HEK293 (cell line): ENCODE measurements around the gene ADM2.

Experiments
- ATF2 ChIP-seq: fragments of 450-650 bp; formaldehyde crosslinking; IDR thresholded peaks from 2 replicates; pipeline ENCODE4 v1.5.1; 2016; ENCODE audit warnings: missing biosample characterization, missing genetic modification characterization, low read depth
- ELK4 ChIP-seq: IDR thresholded peaks from 2 replicates; pipeline ENCODE4 v1.6.1; 2011; ENCODE audit warnings: mild to moderate bottlenecking, low read depth, low read length, borderline replicate concordance
- HOXA7 ChIP-seq: sonication (generic); formaldehyde crosslinking; IDR thresholded peaks from 2 replicates; pipeline ENCODE4 v1.8.1; 2022; ENCODE audit warnings: missing genetic modification reagents, borderline replicate concordance
- INSM2 ChIP-seq: fragments of 450-650 bp; formaldehyde crosslinking; IDR thresholded peaks from 2 replicates; pipeline ENCODE4 v1.5.1; 2016; ENCODE audit warnings: missing biosample characterization, missing genetic modification characterization
- KLF8 ChIP-seq: fragments of 450-650 bp; formaldehyde crosslinking; IDR thresholded peaks from 2 replicates; pipeline ENCODE4 v1.5.1; 2016; ENCODE audit warnings: missing biosample characterization, missing genetic modification characterization
- MYNN ChIP-seq: fragments of 450-650 bp; formaldehyde crosslinking; IDR thresholded peaks from 2 replicates; pipeline ENCODE4 v1.5.1; 2016; ENCODE audit warnings: missing biosample characterization, missing genetic modification characterization, borderline replicate concordance
- REPIN1 ChIP-seq: fragments of 450-650 bp; formaldehyde crosslinking; IDR thresholded peaks from 2 replicates; pipeline ENCODE4 v1.5.1; 2017; ENCODE audit warnings: missing biosample characterization, missing genetic modification characterization, low read depth
- REST ChIP-seq: fragments of 450-650 bp; formaldehyde crosslinking; IDR thresholded peaks from 2 replicates; pipeline ENCODE4 v1.5.1; 2016; ENCODE audit warnings: missing biosample characterization, missing genetic modification characterization
- SCRT2 ChIP-seq: fragments of 450-650 bp; formaldehyde crosslinking; IDR thresholded peaks from 2 replicates; pipeline ENCODE4 v1.5.1; 2016; ENCODE audit warnings: missing biosample characterization, missing genetic modification characterization
- SP2 ChIP-seq: fragments of 450-650 bp; formaldehyde crosslinking; IDR thresholded peaks from 2 replicates; pipeline ENCODE4 v1.5.1; 2016; ENCODE audit warnings: missing biosample characterization, missing genetic modification characterization
- TCF7L2 ChIP-seq: IDR thresholded peaks from 2 replicates; pipeline ENCODE4 v1.6.1; 2011; ENCODE audit warnings: low read depth, mild to moderate bottlenecking, inconsistent platforms, low read length, moderate library complexity, borderline replicate concordance
- TRIM28 ChIP-seq: IDR thresholded peaks from 2 replicates; pipeline ENCODE4 v1.6.1; 2011; ENCODE audit warnings: low read length, control low read depth, borderline replicate concordance
- YY2 ChIP-seq: fragments of 450-650 bp; formaldehyde crosslinking; IDR thresholded peaks from 2 replicates; pipeline ENCODE4 v1.5.1; 2016; ENCODE audit warnings: missing biosample characterization, missing genetic modification characterization
- ZBTB26 ChIP-seq: fragments of 450-650 bp; formaldehyde crosslinking; optimal IDR thresholded peaks from 2 replicates; pipeline ENCODE3; 2016; ENCODE audit warnings: missing biosample characterization, mild to moderate bottlenecking, missing genetic modification characterization
- ZEB2 ChIP-seq: fragments of 450-650 bp; formaldehyde crosslinking; IDR thresholded peaks from 2 replicates; pipeline ENCODE4 v1.5.1; 2016; ENCODE audit warnings: missing biosample characterization, missing genetic modification characterization
- ZFHX2 ChIP-seq: fragments of 450-650 bp; formaldehyde crosslinking; conservative IDR thresholded peaks from 2 replicates; pipeline ENCODE4 v1.5.1; 2016; ENCODE audit warnings: missing biosample characterization, missing genetic modification characterization
- ZNF155 ChIP-seq: fragments of 450-650 bp; formaldehyde crosslinking; IDR thresholded peaks from 2 replicates; pipeline ENCODE4 v1.5.1; 2016; ENCODE audit warnings: missing biosample characterization, missing genetic modification characterization
- ZNF16 ChIP-seq: fragments of 450-650 bp; formaldehyde crosslinking; IDR thresholded peaks from 2 replicates; pipeline ENCODE4 v1.5.1; 2016; ENCODE audit warnings: low read depth, missing biosample characterization, missing genetic modification characterization
- ZNF23 ChIP-seq: fragments of 450-650 bp; formaldehyde crosslinking; IDR thresholded peaks from 2 replicates; pipeline ENCODE4 v1.5.1; 2016; ENCODE audit warnings: missing biosample characterization, missing genetic modification characterization, borderline replicate concordance
- ZNF354C ChIP-seq: fragments of 450-650 bp; formaldehyde crosslinking; IDR thresholded peaks from 2 replicates; pipeline ENCODE4 v1.5.1; 2016; ENCODE audit warnings: missing biosample characterization, missing genetic modification characterization, low read depth, borderline replicate concordance
- ZNF473 ChIP-seq: fragments of 450-650 bp; formaldehyde crosslinking; IDR thresholded peaks from 2 replicates; pipeline ENCODE4 v1.5.1; 2017; ENCODE audit warnings: missing biosample characterization, missing genetic modification characterization
- ZNF561 ChIP-seq: fragments of 450-650 bp; IDR thresholded peaks from 2 replicates; pipeline ENCODE4 v1.5.1; 2018; ENCODE audit warnings: missing biosample characterization, missing genetic modification characterization, borderline replicate concordance
- ZNF596 ChIP-seq: fragments of 450-650 bp; IDR thresholded peaks from 2 replicates; pipeline ENCODE4 v1.5.0; 2018; ENCODE audit warnings: missing biosample characterization, mild to moderate bottlenecking, missing genetic modification characterization, moderate library complexity
- ZNF639 ChIP-seq: fragments of 450-650 bp; formaldehyde crosslinking; IDR thresholded peaks from 2 replicates; pipeline ENCODE4 v1.5.1; 2016; ENCODE audit warnings: missing biosample characterization, missing genetic modification characterization
- ZNF677 ChIP-seq: fragments of 450-650 bp; IDR thresholded peaks from 2 replicates; pipeline ENCODE4 v1.5.0; 2018; ENCODE audit warnings: missing biosample characterization, mild to moderate bottlenecking, missing genetic modification characterization, moderate library complexity
- ZSCAN23 ChIP-seq: fragments of 450-650 bp; formaldehyde crosslinking; IDR thresholded peaks from 2 replicates; pipeline ENCODE4 v1.5.1; 2016; ENCODE audit warnings: missing biosample characterization, missing genetic modification characterization
- ZSCAN5A ChIP-seq: fragments of 450-650 bp; formaldehyde crosslinking; IDR thresholded peaks from 2 replicates; pipeline ENCODE4 v1.5.1; 2016; ENCODE audit warnings: missing biosample characterization, missing genetic modification characterization

Gene ADM2

GRCh38 chr22:50507991-50508884 is 26.9 kb downstream of the ADM2 start, which contains the start of gene NCAPH2 (continued):
- peak; percentile 56; the same call in 1 of the 2 replicates for TF ChIP-seq ZSCAN5A (tag by site-specific recombination)
- TF ChIP-seq MYNN (tag by site-specific recombination) = no peak
- TF ChIP-seq SP2 (tag by site-specific recombination) = peak; percentile 87
- TF ChIP-seq ZSCAN23 (tag by site-specific recombination) = 0 out of 2 replicates have a peak, but pooled peaks have one; percentile 57
- TF ChIP-seq ZNF677 (tag by site-specific recombination) = no peak
- TF ChIP-seq ZBTB26 = peak; percentile 94
- TF ChIP-seq ZFHX2 (tag by site-specific recombination) = peak; percentile 98
- no peak for TF ChIP-seq TCF7L2
- peak; percentile 94 for TF ChIP-seq YY2 (tag by site-specific recombination)
- TF ChIP-seq SCRT2 (tag by site-specific recombination) = 0 out of 2 replicates have a peak, but pooled peaks have one; percentile 10
- no peak for TF ChIP-seq ZNF16 (tag by site-specific recombination)
- TF ChIP-seq REPIN1 (tag by site-specific recombination) = no peak
- peak; percentile 97 for TF ChIP-seq ZEB2 (tag by site-specific recombination)
- peak; percentile 100 for TF ChIP-seq KLF8
- TF ChIP-seq HOXA7 (CRISPR knock-in tag) = no peak
- TF ChIP-seq ZNF561 = 0 out of 2 replicates have a peak, but pooled peaks have one; percentile 34
- TF ChIP-seq REST (tag by site-specific recombination) = no peak
- TF ChIP-seq ZNF639 (tag by site-specific recombination) = peak; percentile 86
- no peak for TF ChIP-seq ZNF596 (tag by site-specific recombination)
- TF ChIP-seq ZNF354C (tag by site-specific recombination) = no peak
- no peak for TF ChIP-seq ZNF473 (tag by site-specific recombination)
- no peak for TF ChIP-seq TRIM28
- TF ChIP-seq ELK4 = no peak
- TF ChIP-seq INSM2 (tag by site-specific recombination) = peak; percentile 92
- TF ChIP-seq ZNF23 (tag by site-specific recombination) = no peak
- TF ChIP-seq ATF2 (tag by site-specific recombination) = peak; percentile 96
- TF ChIP-seq ZNF155 (tag by site-specific recombination) = no peak
